HG03097 (cell line): ENCODE results near the gene SLC25A30.
"Not testable (repeated sequence)": the region's sequence is repeated elsewhere in the genome, so short reads cannot be mapped to it uniquely, and the experiment has no call there.

Experiments used
- ATAC-seq: cut with Tn5 transposase; IDR thresholded peaks from one replicate; pipeline ENCODE4 v1.9.1; 2021; ENCODE audit not compliant: unreplicated experiment, low FRiP score

Gene SLC25A30

DNA sequence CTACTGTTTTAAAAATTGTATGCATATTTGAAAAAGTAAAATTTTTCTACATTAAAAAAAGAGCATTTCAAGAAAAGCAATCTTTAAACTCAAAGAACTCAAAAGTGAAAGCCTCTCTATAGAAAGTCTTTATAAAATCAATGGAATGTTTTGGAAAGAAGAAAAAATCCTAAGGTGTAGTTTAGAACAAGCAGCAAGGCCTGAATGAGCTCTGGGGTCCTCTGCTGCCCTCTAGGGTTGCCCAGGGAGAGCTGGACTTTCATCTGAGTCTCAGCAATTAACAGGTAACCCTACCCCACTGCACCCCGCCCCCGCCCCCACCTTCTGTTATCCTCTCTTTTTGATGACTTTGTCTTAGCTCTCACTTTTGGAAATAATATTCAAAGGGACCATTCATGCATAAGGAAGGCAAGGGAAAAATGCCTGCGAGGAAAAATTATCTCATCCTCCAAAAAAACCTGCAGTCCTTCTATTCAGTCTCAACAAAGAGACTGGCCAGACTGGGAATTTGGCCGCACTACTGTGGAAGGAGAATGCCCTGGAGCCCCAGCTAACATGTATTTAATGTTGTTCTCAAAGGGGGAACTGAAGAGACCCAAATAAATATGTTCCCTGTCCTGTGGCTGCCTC, 24.1 kb downstream of the SLC25A30 start:
- ATAC-seq: no peak

GRCh38 chr13:45392811-45393210, 25.4 kb downstream of the SLC25A30 start:
- ATAC-seq: no peak

DNA sequence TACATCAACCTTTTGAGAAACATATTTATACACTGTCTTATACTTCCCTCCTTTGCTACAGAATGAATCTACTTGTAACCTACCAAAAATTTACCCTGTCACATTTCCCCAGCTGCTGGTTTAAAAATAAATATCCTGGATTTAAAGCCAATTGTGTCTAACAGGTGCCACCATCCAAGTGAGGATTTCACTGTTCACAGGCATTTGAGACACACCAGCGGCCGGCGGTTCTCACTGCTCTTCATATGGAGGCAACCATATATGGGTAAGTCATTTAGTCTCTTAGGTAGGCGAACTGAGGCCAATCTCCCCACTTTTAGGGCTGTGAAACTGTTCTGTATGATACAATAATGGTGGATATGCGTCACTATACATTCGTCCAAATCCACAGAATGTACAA, 26.2 kb downstream of the SLC25A30 start:
- ATAC-seq: no peak

DNA sequence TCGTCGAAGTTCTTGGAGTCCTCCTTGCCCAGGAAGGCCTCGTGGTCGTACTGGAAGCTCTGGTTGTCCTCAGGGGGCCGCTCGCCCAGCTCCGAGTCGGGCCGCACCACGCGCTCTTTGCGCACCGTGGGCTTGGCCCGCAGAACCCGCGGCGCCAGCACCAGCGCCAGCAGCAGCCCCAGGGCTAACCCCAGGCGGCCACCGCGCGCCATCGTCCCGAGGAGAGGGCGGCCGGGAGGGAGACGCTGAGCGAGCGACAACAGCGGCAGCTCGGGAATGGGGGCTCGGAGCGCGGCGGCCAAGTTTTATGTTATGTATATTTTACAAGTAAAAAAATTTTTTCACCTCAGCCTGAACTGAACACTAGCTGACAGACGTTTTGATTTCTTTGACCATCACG, 27.0 kb downstream of the SLC25A30 start:
- not testable (repeated sequence) for ATAC-seq

DNA sequence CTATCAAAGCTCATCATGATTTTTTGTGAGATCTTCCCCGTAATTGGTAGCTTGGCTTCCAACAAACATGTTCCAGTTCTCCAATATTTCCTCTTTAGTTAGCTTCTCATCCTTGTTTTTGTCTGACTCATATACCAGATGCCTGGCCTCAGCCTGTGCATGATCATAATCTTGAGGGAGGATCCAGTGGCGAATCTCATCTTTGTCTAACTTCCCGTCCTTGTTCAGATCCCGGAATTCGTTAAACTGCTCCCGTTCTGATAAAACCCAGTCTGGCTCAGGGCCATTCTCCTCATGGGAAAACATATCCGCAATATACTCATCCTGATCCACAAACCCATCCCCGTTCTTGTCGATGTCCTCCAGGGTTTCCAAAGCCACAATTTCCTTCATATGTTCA, 27.8 kb downstream of the SLC25A30 start:
- not testable (repeated sequence) for ATAC-seq

- ATAC-seq: no peak
Observed at GRCh38 chr13:45388664-45389063, 29.5 kb downstream of the SLC25A30 start.

GRCh38 chr13:45386892-45387575, 31.1 kb downstream of the SLC25A30 start:
- ATAC-seq: not testable (repeated sequence)

DNA sequence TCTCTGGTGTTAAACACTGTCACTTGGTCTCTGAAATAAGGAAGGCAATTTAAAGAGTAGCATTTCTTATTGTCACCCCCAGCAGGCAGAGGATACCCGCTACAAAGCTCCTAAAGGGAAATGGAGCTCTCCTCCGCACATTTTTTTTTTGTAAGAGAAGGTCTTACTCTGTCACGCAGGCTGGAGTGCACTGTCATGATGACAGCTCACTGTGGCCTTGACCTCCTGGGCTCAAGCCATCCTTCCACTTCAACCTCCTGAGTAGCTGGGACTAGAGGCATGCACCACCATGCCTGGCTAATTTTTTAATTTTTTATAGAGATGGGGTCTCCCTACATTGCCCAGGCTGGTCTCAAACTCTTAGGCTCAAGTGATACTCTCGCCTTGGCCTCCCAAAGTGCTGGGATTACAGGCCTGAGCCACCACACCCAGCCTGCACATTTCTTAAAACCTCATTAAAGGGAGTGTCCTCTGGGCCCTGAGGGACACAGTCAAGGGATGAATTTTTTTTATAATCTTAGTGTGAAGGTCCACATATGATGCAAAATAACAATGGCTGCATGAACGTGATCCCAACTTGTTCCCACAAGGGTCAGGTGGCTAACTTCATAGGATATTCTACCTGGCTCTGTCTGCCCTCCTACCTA, 32.1 kb downstream of the SLC25A30 start:
- ATAC-seq: no peak

GRCh38 chr13:45385320-45385719, 32.9 kb downstream of the SLC25A30 start:
- no peak for ATAC-seq

GRCh38 chr13:45384474-45385174, 33.5 kb downstream of the SLC25A30 start:
- no peak for ATAC-seq

GRCh38 chr13:45382739-45383138, 35.4 kb downstream of the SLC25A30 start:
- ATAC-seq: not testable (repeated sequence)

- no peak for ATAC-seq
Observed at GRCh38 chr13:45381196-45381595, 37.0 kb downstream of the SLC25A30 start.

DNA sequence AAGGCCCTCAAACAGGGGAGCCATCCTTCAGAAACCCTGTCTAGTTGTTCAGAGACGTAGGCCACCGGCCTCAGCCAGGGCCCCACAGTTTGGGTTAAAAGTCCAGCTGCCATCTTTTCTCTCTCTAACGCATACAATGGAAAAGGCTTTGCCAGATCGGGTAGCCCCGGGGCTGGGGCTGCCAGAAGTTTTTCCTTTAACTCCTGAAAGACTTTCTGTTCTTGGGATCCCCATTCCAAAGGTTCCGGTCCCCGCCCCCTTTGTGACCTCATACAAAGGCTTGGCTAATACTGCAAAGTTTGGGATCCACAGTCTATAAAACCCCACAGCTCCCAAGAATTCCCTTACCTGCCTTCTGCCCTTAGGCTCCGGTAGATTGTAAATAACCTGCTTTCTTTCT, 37.5 kb downstream of the SLC25A30 start:
- ATAC-seq: not testable (repeated sequence)

DNA sequence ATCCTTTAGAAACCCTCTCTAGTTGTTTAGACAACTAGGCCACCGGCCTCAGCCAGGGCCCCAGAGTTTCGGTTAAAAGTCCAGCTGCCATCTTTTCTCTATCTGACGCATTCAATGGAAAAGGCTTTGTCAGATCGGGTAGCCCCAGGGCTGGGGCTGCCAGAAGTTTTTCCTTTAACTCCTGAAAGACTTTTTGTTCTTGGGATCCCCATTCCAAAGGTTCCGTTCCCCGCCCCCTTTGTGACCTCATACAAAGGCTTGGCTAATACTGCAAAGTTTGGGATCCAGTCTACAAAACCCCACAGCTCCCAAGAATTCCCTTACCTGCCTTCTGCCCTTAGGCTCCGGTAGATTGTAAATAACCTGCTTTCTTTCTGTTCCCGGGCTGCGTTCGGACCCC, 38.7 kb downstream of the SLC25A30 start:
- ATAC-seq: not testable (repeated sequence)

DNA sequence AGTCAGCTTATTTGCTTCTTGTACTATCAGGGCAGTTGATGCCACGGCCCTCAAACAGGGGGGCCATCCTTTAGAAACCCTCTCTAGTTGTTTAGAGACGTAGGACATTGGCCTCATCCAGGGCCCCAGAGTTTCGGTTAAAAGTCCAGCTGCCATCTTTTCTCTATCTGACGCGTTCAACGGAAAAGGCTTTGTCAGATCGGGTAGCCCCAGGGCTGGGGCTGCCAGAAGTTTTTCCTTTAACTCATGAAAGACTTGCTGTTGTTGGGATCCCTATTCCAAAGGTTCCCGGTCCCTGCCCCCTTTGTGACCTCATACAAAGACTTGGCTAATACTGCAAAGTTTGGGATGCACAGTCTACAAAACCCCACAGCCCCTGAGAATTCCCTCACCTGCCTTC, 39.4 kb downstream of the SLC25A30 start:
- ATAC-seq: not testable (repeated sequence)

- not testable (repeated sequence) for ATAC-seq
Observed at GRCh38 chr13:45377314-45377713, 40.9 kb downstream of the SLC25A30 start.

DNA sequence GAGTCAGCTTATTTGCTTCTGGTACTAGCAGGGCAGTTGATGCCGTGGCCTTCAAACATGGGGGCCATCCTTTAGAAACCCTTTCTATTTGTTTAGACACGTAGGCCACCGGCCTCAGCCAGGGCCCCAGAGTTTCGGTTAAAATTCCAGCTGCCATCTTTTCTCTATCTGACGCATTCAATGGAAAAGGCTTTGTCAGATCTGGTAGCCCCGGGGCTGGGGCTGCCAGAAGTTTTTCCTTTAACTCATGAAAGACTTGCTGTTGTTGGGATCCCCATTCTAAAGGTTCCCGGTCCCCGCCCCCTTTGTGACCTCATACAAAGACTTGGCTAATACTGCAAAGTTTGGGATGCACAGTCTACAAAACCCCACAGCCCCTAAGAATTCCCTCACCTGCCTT, 41.5 kb downstream of the SLC25A30 start:
- not testable (repeated sequence) for ATAC-seq

DNA sequence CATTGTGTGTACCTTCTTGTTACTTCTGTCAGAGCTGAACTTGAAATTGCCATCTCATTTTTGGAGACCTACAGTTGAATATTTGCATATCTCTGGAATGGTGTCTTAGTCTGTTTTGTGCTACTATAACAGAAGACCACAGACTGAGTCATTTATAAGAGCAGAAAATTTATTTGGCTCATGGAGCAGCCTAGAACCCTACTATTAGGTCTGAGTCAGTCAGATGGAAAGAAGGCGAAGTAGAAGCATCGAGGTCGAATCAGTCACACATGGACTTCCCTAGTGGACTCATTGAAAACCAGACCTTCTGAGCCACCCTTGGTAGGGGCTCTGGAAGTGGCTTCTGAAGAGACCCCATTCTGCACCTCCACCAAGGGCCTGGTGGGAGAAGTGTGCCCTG, 43.3 kb downstream of the SLC25A30 start:
- ATAC-seq: no peak

DNA sequence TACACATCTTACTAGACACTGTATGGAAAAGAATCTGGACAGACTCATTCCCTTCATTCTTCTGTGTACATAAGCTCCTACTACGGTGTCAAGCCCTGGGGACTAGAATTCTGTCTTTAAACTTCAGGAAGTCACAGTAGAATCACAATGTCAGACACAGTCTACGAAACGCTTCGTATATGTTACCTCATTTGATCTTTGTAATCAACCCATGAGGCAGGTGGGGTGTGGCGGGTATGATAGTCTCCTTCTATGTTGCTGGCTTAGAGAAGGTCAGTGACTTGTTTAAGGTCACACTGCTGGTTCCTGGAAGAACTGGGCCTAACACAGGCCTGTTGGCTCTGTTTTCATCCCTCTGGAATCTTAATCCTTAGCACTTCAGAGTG, 45.0 kb downstream of the SLC25A30 start:
- no peak for ATAC-seq

DNA sequence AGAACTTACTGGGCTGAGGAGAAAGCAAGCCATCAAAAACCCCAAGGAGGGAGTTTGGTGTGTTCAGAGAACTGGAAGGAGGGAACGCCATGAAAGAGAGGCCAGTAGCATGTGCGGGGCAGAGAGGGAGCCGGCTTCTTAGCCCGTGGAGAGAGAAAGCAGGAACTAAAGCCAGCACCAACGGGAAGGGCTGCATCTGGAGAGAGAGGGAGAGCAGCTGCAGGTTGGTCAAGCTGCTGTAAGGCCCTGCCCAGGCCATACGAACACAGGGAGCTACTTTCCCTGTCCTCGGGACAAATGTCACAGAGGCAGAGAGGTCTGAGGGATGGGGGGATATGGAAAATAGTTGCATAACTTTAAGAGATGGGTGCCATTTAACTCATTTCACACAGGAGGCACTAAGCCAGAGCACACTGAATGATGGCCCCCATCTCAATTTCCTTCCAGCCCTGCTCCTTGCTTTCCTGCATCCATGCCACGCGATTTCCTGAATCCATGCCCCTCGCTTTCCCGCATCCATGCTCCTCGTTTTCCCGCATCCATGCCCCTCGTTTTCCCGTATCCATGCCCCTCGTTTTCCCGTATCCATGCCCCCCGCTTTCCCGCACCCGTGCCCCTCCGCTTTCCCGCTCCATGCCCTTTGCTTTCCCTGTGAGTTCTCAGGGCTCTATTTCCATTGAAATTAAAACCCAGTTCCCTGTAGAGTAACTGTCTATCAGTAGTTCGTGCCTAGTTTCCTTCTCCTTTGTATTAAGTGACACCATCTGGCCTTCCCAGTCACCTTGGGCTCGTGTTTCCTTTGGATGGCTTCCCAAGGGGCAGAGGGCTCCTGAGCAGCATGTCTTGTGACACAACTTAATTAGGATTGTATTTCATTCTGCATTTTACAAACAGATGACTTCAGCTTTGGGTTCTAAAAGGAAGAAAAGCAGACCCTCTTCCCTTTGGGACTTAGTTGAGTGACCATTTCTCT, 45.7 kb downstream of the SLC25A30 start:
- ATAC-seq: no peak
